ENCODE measurements around the gene FEV.

FEV gene

GRCh38 chr2:219025637-219026585, 40.9 kb upstream of the FEV start:
- Histone ChIP-seq H3K27me3 (ENCODE audit: low read length) (no peaks in the 10 kb centered on the region), H3K79me2 (ENCODE audit: insufficient read depth, low read length) (no peaks in the 10 kb centered on the region), H3K4me3 (ENCODE audit: insufficient read depth, low read length, poor library complexity, severe bottlenecking) (no peak overlapping the region), H3F3A (ENCODE audit: insufficient read depth) (no peaks in the 10 kb centered on the region), H3K27ac (ENCODE audit: low read depth, low read length) (no peak overlapping the region), H2AFZ (ENCODE audit: low read depth, low read length, severe bottlenecking) (no peak overlapping the region), H3K9me2 (replicated peaks; ENCODE audit: insufficient read depth, low read length) (no peaks in the 10 kb centered on the region), H3K4me2 (ENCODE audit: low read depth, low read length, poor library complexity, severe bottlenecking) (no peak overlapping the region), H3K9me3 (ENCODE audit: insufficient read depth, low read length) (no peaks in the 10 kb centered on the region), H4K20me1 (ENCODE audit: low read depth, low read length) (no peaks in the 10 kb centered on the region), H3K36me3 (ENCODE audit: low read length) (no peaks in the 10 kb centered on the region), H3K9ac (ENCODE audit: low read length) (no peak overlapping the region)
- TF ChIP-seq EZH2phosphoT487 (conservative IDR thresholded peaks at IDR 0.05; ENCODE audit: low read length) (no peak), CTCF (IDR thresholded peaks at IDR 0.05; ENCODE audit: insufficient read depth, low read length, poor library complexity, severe bottlenecking) (no peak)

- no peaks in the 10 kb centered on the region for H3K9me2 ChIP-seq (replicated peaks; ENCODE audit: insufficient read depth, low read length)
- no peak overlapping the region for H3K9ac ChIP-seq (ENCODE audit: low read length)
- no peak overlapping the region for H3K4me2 ChIP-seq (ENCODE audit: low read depth, low read length, poor library complexity, severe bottlenecking)
- H3K79me2 ChIP-seq (ENCODE audit: insufficient read depth, low read length): no peaks in the 10 kb centered on the region
- H3K36me3 ChIP-seq (ENCODE audit: low read length): no peaks in the 10 kb centered on the region
- TF ChIP-seq EZH2phosphoT487 (conservative IDR thresholded peaks at IDR 0.05; ENCODE audit: low read length) (no peak), CTCF (IDR thresholded peaks at IDR 0.05; ENCODE audit: insufficient read depth, low read length, poor library complexity, severe bottlenecking) (no peak)
- no peak overlapping the region for H2AFZ ChIP-seq (ENCODE audit: low read depth, low read length, severe bottlenecking)
- no peaks in the 10 kb centered on the region for H3K9me3 ChIP-seq (ENCODE audit: insufficient read depth, low read length)
- H3F3A ChIP-seq (ENCODE audit: insufficient read depth): no peaks in the 10 kb centered on the region
- H3K4me3 ChIP-seq (ENCODE audit: insufficient read depth, low read length, poor library complexity, severe bottlenecking): no peak overlapping the region
- no peaks in the 10 kb centered on the region for H3K27me3 ChIP-seq (ENCODE audit: low read length)
- H3K27ac ChIP-seq (ENCODE audit: low read depth, low read length): no peak overlapping the region
- no peaks in the 10 kb centered on the region for H4K20me1 ChIP-seq (ENCODE audit: low read depth, low read length)
Observed at GRCh38 chr2:219024059-219024458, 39.1 kb upstream of the FEV start.

GRCh38 chr2:219023045-219023605, 38.1 kb upstream of the FEV start:
- H3K9me2 ChIP-seq (replicated peaks; ENCODE audit: insufficient read depth, low read length): no peaks in the 10 kb centered on the region
- no peak overlapping the region for H2AFZ ChIP-seq (ENCODE audit: low read depth, low read length, severe bottlenecking)
- TF ChIP-seq EZH2phosphoT487 (conservative IDR thresholded peaks at IDR 0.05; ENCODE audit: low read length) (no peak), CTCF (IDR thresholded peaks at IDR 0.05; ENCODE audit: insufficient read depth, low read length, poor library complexity, severe bottlenecking) (no peak)
- H3K36me3 ChIP-seq (ENCODE audit: low read length): no peaks in the 10 kb centered on the region
- no peak overlapping the region for H3K4me2 ChIP-seq (ENCODE audit: low read depth, low read length, poor library complexity, severe bottlenecking)
- no peak overlapping the region for H3K27ac ChIP-seq (ENCODE audit: low read depth, low read length)
- H3K79me2 ChIP-seq (ENCODE audit: insufficient read depth, low read length): no peaks in the 10 kb centered on the region
- H3K27me3 ChIP-seq (ENCODE audit: low read length): no peaks in the 10 kb centered on the region
- no peaks in the 10 kb centered on the region for H3F3A ChIP-seq (ENCODE audit: insufficient read depth)
- no peak overlapping the region for H3K9ac ChIP-seq (ENCODE audit: low read length)
- no peak overlapping the region for H3K4me3 ChIP-seq (ENCODE audit: insufficient read depth, low read length, poor library complexity, severe bottlenecking)
- no peaks in the 10 kb centered on the region for H4K20me1 ChIP-seq (ENCODE audit: low read depth, low read length)
- no peaks in the 10 kb centered on the region for H3K9me3 ChIP-seq (ENCODE audit: insufficient read depth, low read length)
